Right lobe of liver (tissue), 6 donors: ENCODE results near the gene CEP164. TPM values are rescaled to one million over a fixed set of nuclear protein-coding genes. Genes with fewer than 3 reads are reported as not detected.

ENCODE experiments used
- ATAC-seq, 4 donors: fragments of 200-7000 bp; cut with Tn5 transposase; one replicate each; pipeline ENCODE4 v1.9.1; 2020; ENCODE audit warnings: mild to moderate bottlenecking in 4 of 4, moderate library complexity in 4 of 4
- DNase-seq, 3 donors: peaks; one replicate each; pipeline ENCODE4 v3.0.0-alpha.2; 2020
- H3K27ac ChIP-seq, 3 donors: fragments of 200-600 bp; one replicate each; pipeline ENCODE4 v1.8.0; 2022
- H3K27me3 ChIP-seq, 2 donors: fragments of 200-600 bp; one replicate each; pipeline ENCODE4 v1.8.0; 2022
- H3K36me3 ChIP-seq, 4 donors: fragments of 200-600 bp; sonication (generic) in 1 of 4; one replicate each; pipeline versions ENCODE4 v1.5.1 to v1.8.0; 2017 to 2022; ENCODE audit warnings: control low read depth in 1 of 4
- H3K4me1 ChIP-seq, 4 donors: fragments of 200-600 bp; sonication (generic) in 1 of 4; one replicate each; pipeline versions ENCODE4 v1.5.1 to v1.8.0; 2017 to 2022; ENCODE audit warnings: control low read depth in 1 of 4
- H3K4me3 ChIP-seq, 3 donors: fragments of 200-600 bp; one replicate each; pipeline ENCODE4 v1.8.0; 2022
- H3K9me3 ChIP-seq, 4 donors: fragments of 200-600 bp; sonication (generic) in 1 of 4; one replicate each; pipeline versions ENCODE4 v1.5.1 to v1.8.0; 2017 to 2022; ENCODE audit warnings: control low read depth in 1 of 4
- CTCF ChIP-seq, 4 donors: fragments of 200-600 bp in 3 of 4; fragments of 450-650 bp in 1 of 4; IDR thresholded peaks; one replicate each; pipeline versions ENCODE4 v1.5.1 to v1.8.0; 2016 to 2022; ENCODE audit warnings: antibody characterized with exemption in 4 of 4, mild to moderate bottlenecking in 2 of 4
- POLR2A ChIP-seq: fragments of 450-650 bp; IDR thresholded peaks from one replicate; pipeline ENCODE4 v1.6.1; 2017; ENCODE audit warnings: antibody characterized with exemption, mild to moderate bottlenecking
- WGBS: methylation state at CpG from one replicate; pipeline ENCODE4 v1.1.6; 2018; ENCODE audit warnings: low coverage, low lambda C conversion rate; ENCODE audit not compliant: insufficient coverage; ENCODE audit errors: missing lambda C conversion rate; 5-methylcytosine and 5-hydroxymethylcytosine counted together
- intact Hi-C, 2 donors: fragments of 100-400 bp; cut with DNase I; formaldehyde crosslinking; loops; one replicate each; pipeline versions ENCODE4 v1.11.2 to v1.14.1; 2022
- long read RNA-seq: library from polyadenylated mRNA; unstranded; transcript quantifications from one replicate; pipeline ENCODE4 v2.0.0, GENCODE V29; 2019
- total RNA-seq, 6 experiments: library from RNA; depleted of rRNA in 2 of 6; stranded (reverse); fragments of >200 nt in 2 of 6; fragmentation: NEBNext Ultra II Directional in 3 of 6; extraction: Animal tissue kit (Norgen Biotek cat#: 25700) in 3 of 6; gene quantifications; one replicate each; pipeline versions ENCODE4 v1.1.0 to v1.2.4, GENCODE V29; 2016 to 2023
- donor health status: DM: no; HTN: yes; CAD: no.
- donor health status: DM: no; HTN: no; CAD: no.
- donor health status: DM: no; HTN: no; CAD: no.
- donor health status: DM: no; HTN: yes; CAD: no.
- donor health status: DM: no; HTN: yes; CAD: no.

CEP164 gene
- 10 to 100 TPM in 2 of 6 experiments, 1 to 10 TPM in 4; 7.2 to 11.2 (median 8.6) TPM for total RNA-seq
- long read RNA-seq, partial matches to known transcripts, result 0 of 4 reads
- long read RNA-seq, other reads (novel, unspliced or antisense), result 1 of 4 reads

GRCh38 chr11:117327567-117328374 is at the start of gene CEP164:
CEP164 (plus strand) TSS chr11:117327854; CDS start chr11:117338587, 10,733 bp downstream.
- Histone ChIP-seq H3K36me3 (no peaks in the 10 kb centered on the region), H3K27me3 (no peaks in the 10 kb centered on the region), H3K27ac (peak within 1 kb of the TSS; percentile 52 to 68 (median 61)), H3K9me3 (no peaks in the 10 kb centered on the region), H3K4me3 (peak within 1 kb of the TSS; percentile 82 to 87 (median 85)), H3K4me1 (peaks cover 0 to 11% (median 0%) of the 10 kb centered on the region in 4 donors)
- peak; percentile 45 for TF ChIP-seq POLR2A
- no peak for TF ChIP-seq CTCF (IDR thresholded peaks at IDR 0.05)
- intact Hi-C loops, result no loop called here
- DNase-seq (peak; percentile 94 to 97 (median 97)), ATAC-seq (peak; percentile 98 to 99 (median 99))
- WGBS, result under 1% methylated on average over 26 of the region's 64 CpGs

GRCh38 chr11:117278347-117278746 is 49.3 kb upstream of the CEP164 start:
- no peak overlapping the region for H3K27ac ChIP-seq
- H3K36me3 ChIP-seq, result peaks cover 0 to 26% (median 12%) of the 10 kb centered on the region in 4 donors
- H3K27me3 ChIP-seq, result no peaks in the 10 kb centered on the region
- 95% methylated on average over 2 of the region's 2 CpGs for WGBS
- no peak overlapping the region for H3K4me3 ChIP-seq
- no peaks in the 10 kb centered on the region for H3K9me3 ChIP-seq
- H3K4me1 ChIP-seq, result no peaks in the 10 kb centered on the region
- TF ChIP-seq CTCF (IDR thresholded peaks at IDR 0.05) (no peak), POLR2A (no peak)
- intact Hi-C loops, result no loop called here
- DNase-seq (no peak), ATAC-seq (no peak)

GRCh38 chr11:117279711-117280376 is 47.8 kb upstream of the CEP164 start:
- H3K36me3 ChIP-seq, result peaks cover 0 to 38% (median 17%) of the 10 kb centered on the region in 4 donors
- no peak for TF ChIP-seq CTCF (IDR thresholded peaks at IDR 0.05)
- TF ChIP-seq POLR2A, result no peak
- ATAC-seq (no peak), DNase-seq (no peak)
- WGBS, result 56% methylated on average over 4 of the region's 4 CpGs
- no peak overlapping the region for H3K4me3 ChIP-seq
- H3K27ac ChIP-seq, result no peak overlapping the region
- H3K4me1 ChIP-seq, result no peaks in the 10 kb centered on the region
- intact Hi-C loops, result no loop called here
- no peaks in the 10 kb centered on the region for H3K27me3 ChIP-seq
- H3K9me3 ChIP-seq, result no peaks in the 10 kb centered on the region

- H3K9me3 ChIP-seq, result no peaks in the 10 kb centered on the region
- ATAC-seq, result no peak
- intact Hi-C loops, result no loop called here
- no peaks in the 10 kb centered on the region for H3K4me1 ChIP-seq
- no peak overlapping the region for H3K4me3 ChIP-seq
- no peaks in the 10 kb centered on the region for H3K27me3 ChIP-seq
- 90% methylated on average over 6 of the region's 6 CpGs for WGBS
- no peak overlapping the region for H3K27ac ChIP-seq
- H3K36me3 ChIP-seq, result peaks cover 0 to 51% (median 20%) of the 10 kb centered on the region in 4 donors
- no peak for TF ChIP-seq POLR2A
- TF ChIP-seq CTCF (IDR thresholded peaks at IDR 0.05), result no peak
- DNase-seq, result no peak
These were observed 46.5 kb upstream of the CEP164 start for GRCh38 chr11:117281159-117281558.
